Measurements from ENCODE around the gene CARD14.

DNA sequence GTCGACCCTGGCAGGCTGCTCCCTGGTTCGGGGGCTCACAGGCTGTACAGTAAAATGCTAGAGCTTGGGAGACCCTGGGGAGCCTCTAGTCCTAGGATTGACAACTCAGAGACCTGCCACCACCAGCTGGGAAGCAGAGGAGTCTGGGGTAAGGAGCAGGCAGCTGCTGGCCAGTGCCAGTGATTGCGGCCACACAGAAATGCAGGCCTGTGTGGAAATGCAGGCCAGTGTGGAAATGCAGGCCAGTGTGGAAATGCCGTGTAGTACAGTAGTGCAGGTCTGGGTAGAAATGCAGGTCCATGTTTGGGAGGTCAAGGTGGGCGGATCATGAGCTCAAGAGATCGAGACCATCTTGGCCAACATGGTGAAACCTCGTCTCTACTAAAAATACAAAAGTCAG is 26.8 kb downstream of the CARD14 start:
- TF ChIP-seq EZH2 (IDR thresholded peaks at IDR 0.05; ENCODE audit: borderline replicate concordance, low read depth, low read length, poor library complexity, severe bottlenecking), result no peak
- TF ChIP-seq, protein P1, sequence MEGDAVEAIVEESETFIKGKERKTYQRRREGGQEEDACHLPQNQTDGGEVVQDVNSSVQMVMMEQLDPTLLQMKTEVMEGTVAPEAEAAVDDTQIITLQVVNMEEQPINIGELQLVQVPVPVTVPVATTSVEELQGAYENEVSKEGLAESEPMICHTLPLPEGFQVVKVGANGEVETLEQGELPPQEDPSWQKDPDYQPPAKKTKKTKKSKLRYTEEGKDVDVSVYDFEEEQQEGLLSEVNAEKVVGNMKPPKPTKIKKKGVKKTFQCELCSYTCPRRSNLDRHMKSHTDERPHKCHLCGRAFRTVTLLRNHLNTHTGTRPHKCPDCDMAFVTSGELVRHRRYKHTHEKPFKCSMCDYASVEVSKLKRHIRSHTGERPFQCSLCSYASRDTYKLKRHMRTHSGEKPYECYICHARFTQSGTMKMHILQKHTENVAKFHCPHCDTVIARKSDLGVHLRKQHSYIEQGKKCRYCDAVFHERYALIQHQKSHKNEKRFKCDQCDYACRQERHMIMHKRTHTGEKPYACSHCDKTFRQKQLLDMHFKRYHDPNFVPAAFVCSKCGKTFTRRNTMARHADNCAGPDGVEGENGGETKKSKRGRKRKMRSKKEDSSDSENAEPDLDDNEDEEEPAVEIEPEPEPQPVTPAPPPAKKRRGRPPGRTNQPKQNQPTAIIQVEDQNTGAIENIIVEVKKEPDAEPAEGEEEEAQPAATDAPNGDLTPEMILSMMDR (conservative IDR thresholded peaks at IDR 0.05; ENCODE audit: low read depth, low read length), result no peak
